HepG2 (cell line): ENCODE results near the gene SRRM2.

Experiments
- KDM6A ChIP-seq: IDR thresholded peaks from 2 replicates; pipeline ENCODE4 v1.6.1; 2016; ENCODE audit warnings: low read depth
- NFYC ChIP-seq: IDR thresholded peaks from 2 replicates; pipeline ENCODE4 v1.6.1; 2016; ENCODE audit warnings: missing genetic modification reagents, missing compliant biosample characterization
- TOPORS ChIP-seq: sonication (generic); formaldehyde crosslinking; IDR thresholded peaks from 2 replicates; pipeline ENCODE4 v1.8.0; 2023; ENCODE audit warnings: mild to moderate bottlenecking, missing genetic modification reagents
- ZNF253 ChIP-seq: sonication (generic); formaldehyde crosslinking; IDR thresholded peaks from 2 replicates; pipeline ENCODE4 v1.8.0; 2022; ENCODE audit warnings: mild to moderate bottlenecking, missing genetic modification reagents, borderline replicate concordance
- TF ChIP-seq, protein P1 (sequence below): sonication (generic); formaldehyde crosslinking; IDR thresholded peaks from 2 replicates; pipeline ENCODE4 v1.4.0; 2020; ENCODE audit warnings: mild to moderate bottlenecking, missing genetic modification reagents
- TF ChIP-seq, protein P2 (sequence below): sonication (generic); formaldehyde crosslinking; IDR thresholded peaks from 2 replicates; pipeline ENCODE4 v1.4.0; 2020; ENCODE audit warnings: missing genetic modification reagents, mild to moderate bottlenecking, borderline replicate concordance

- TF ChIP-seq, protein P1, sequence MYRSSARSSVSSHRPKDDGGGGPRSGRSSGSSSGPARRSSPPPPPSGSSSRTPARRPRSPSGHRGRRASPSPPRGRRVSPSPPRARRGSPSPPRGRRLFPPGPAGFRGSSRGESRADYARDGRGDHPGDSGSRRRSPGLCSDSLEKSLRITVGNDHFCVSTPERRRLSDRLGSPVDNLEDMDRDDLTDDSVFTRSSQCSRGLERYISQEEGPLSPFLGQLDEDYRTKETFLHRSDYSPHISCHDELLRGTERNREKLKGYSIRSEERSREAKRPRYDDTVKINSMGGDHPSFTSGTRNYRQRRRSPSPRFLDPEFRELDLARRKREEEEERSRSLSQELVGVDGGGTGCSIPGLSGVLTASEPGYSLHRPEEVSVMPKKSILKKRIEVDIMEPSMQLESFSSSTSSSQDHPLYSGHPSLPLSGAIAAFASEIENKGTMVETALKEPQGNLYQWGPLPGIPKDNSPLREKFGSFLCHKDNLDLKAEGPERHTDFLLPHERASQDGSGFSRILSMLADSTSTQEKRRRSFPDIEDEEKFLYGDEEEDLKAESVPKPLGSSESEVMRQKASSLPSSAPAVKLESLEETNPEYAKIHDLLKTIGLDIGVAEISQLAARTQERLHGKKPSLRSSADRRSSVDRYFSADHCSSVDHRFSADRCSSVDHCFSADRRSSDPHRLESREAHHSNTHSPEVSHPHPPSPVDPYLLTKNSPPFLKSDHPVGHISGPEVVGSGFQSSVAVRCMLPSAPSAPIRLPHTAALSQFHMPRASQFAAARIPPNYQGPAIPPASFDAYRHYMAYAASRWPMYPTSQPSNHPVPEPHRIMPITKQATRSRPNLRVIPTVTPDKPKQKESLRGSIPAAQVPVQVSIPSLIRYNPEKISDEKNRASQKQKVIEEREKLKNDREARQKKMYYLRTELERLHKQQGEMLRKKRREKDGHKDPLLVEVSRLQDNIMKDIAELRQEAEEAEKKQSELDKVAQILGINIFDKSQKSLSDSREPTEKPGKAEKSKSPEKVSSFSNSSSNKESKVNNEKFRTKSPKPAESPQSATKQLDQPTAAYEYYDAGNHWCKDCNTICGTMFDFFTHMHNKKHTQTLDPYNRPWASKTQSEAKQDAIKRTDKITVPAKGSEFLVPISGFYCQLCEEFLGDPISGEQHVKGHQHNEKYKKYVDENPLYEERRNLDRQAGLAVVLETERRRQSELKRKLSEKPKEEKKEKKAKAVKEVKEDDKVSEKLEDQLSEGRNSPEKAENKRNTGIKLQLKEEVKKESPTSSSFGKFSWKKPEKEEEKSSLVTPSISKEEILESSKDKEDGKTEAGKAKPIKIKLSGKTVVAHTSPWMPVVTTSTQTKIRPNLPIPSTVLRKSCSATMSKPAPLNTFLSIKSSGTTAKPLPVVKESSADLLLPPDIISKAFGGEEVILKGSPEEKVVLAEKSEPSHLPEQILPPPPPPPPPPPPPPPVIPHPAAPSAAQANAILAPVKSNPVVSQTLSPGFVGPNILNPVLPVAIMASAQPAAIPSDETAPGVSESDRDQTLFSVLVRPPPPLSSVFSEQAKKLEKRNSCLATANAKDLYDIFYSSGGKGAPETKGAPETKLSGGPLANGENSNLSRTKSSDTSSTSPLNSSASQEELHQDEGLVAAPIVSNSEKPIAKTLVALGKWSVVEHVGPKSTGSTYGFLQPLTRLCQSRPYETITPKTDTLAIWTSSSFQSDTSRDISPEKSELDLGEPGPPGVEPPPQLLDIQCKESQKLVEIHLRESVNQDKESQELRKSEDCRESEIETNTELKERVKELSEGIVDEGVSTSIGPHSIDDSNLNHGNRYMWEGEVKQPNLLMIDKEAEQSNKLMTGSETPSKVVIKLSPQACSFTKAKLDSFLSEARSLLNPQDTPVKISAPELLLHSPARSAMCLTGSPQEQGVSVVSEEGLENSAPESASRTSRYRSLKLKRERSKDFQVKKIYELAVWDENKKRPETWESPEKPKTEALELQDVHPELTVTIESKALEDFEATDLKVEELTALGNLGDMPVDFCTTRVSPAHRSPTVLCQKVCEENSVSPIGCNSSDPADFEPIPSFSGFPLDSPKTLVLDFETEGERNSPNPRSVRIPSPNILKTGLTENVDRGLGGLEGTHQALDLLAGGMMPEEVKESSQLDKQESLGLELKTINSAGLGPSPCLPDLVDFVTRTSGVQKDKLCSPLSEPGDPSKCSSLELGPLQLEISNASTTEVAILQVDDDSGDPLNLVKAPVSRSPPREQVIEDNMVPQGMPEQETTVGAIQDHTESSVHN (CRISPR knock-in tag) = no peak
- TF ChIP-seq KDM6A (CRISPR knock-in tag) = no peak
- no peak for TF ChIP-seq TOPORS (CRISPR knock-in tag)
- TF ChIP-seq ZNF253 (CRISPR knock-in tag) = no peak
- no peak for TF ChIP-seq NFYC
- TF ChIP-seq, protein P2, sequence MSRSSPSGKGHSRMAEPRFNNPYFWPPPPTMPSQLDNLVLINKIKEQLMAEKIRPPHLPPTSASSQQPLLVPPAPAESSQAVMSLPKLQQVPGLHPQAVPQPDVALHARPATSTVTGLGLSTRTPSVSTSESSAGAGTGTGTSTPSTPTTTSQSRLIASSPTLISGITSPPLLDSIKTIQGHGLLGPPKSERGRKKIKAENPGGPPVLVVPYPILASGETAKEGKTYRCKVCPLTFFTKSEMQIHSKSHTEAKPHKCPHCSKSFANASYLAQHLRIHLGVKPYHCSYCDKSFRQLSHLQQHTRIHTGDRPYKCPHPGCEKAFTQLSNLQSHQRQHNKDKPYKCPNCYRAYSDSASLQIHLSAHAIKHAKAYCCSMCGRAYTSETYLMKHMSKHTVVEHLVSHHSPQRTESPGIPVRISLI = no peak
Measured at GRCh38 chr16:2712546-2712945, 39.9 kb upstream of the SRRM2 start.
